Erythroblast (primary cell): ENCODE measurements around the gene GGTLC1.
"Not testable (repeated sequence)": the region's sequence is repeated elsewhere in the genome, so short reads cannot be mapped to it uniquely, and the experiment has no call there.

Source experiments
- DNase-seq, 2 experiments: peaks; one replicate each; lab custom pipeline; 2025; lab: John Stamatoyannopoulos, UW
- GATA1 ChIP-seq: IDR thresholded peaks from 2 replicates; pipeline ENCODE4 v1.6.1; 2011; ENCODE audit warnings: low read depth, mild to moderate bottlenecking, control low read depth, low read length, moderate library complexity
- POLR2A ChIP-seq: IDR thresholded peaks from 2 replicates; pipeline ENCODE4 v1.6.1; 2011; ENCODE audit warnings: mild to moderate bottlenecking, low read length

The GGTLC1 gene

DNA sequence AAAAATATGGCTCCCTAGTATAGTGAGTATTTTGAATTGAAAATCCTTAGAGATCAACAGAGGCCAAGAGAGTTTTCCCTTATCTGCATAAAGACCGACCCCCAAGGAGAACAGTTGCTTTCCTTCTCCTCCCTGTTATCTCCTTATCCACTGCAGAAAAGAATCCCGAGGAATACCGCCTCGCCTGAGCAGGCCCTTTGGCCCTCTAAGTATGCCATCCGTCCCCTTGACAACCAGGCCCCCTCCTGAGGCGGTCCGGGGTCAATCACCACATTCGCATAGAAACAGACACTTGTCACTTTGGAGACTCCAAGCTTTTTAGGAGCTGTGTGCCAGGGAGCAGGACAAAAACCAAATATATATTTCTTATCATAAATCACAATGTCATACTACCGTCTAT lies 15.9 kb upstream of the GGTLC1 start:
- DNase-seq: no peak
- TF ChIP-seq GATA1: no peak
- no peak for TF ChIP-seq POLR2A

- DNase-seq: no peak
These were observed 14.3 kb upstream of the GGTLC1 start for GRCh38 chr20:24002896-24003295.

GRCh38 chr20:24001712-24002405 lies 13.3 kb upstream of the GGTLC1 start:
- TF ChIP-seq POLR2A: no peak
- TF ChIP-seq GATA1: no peak
- DNase-seq: no peak

More at GRCh38 chr20:24002896-24003295, 14.3 kb upstream of the GGTLC1 start:
- TF ChIP-seq POLR2A (no peak), GATA1 (no peak)

GRCh38 chr20:23998844-23999243 lies 10.3 kb upstream of the GGTLC1 start:
- no peak for DNase-seq
- TF ChIP-seq GATA1 (no peak), POLR2A (no peak)

- DNase-seq: no peak
- no peak for TF ChIP-seq GATA1
- no peak for TF ChIP-seq POLR2A
These were observed 9.8 kb upstream of the GGTLC1 start for GRCh38 chr20:23998392-23998791.

- DNase-seq: peak; percentile 53 to 78
- TF ChIP-seq GATA1: no peak
- no peak for TF ChIP-seq POLR2A
These were observed 7.5 kb upstream of the GGTLC1 start for GRCh38 chr20:23995905-23996666.

DNA sequence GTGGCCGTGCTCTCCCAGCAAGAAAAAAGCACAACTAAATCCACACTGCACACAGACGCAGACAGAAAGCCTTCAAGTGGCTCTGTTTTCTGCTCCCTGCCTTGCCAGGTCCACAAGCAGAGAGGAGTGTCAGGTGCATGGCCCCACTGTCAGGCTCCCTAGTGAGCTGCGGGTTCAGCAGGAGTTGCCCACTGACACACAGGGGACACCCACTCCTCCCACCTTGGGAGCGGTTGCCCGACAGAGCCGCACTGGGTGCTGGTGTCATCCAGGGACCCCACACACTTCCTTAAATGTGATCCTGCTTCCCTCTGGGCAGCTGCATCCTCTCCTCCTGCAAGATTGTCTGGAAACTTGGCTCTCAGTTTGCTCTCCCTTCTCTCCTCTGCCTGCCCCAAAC lies 6.7 kb upstream of the GGTLC1 start:
- not testable (repeated sequence) for DNase-seq

- not testable (repeated sequence) for DNase-seq
These were observed 5.5 kb upstream of the GGTLC1 start for GRCh38 chr20:23994001-23994633.

DNA sequence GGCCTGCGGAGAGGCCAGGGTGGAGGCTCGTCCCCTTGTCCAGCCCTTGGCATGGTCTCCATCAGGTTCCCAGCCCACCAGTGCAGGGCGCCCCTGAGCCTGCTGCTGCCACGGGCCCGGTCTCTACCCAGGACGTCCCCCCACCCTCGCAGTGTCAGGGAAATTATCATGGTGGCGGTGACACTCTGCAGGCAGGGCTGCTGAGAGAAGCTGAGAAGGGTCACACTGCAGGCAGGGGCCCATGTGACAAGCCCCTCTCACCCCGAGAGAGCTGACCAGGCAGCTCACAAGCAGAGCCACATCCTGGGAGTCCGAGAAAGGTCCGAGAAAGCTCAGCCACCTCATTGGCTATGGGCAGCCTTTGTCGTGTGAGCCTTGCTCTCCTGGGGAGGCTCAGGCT lies 4.9 kb upstream of the GGTLC1 start:
- not testable (repeated sequence) for DNase-seq

GRCh38 chr20:23990296-23990695 lies 1.7 kb upstream of the GGTLC1 start:
- DNase-seq: not testable (repeated sequence)

GRCh38 chr20:23988966-23989365 lies 387 bp upstream of the GGTLC1 start:
- DNase-seq: not testable (repeated sequence)

- DNase-seq: not testable (repeated sequence)
These were observed 1.9 kb downstream of the GGTLC1 start for GRCh38 chr20:23986716-23987115.

- DNase-seq: not testable (repeated sequence)
These were observed 2.3 kb downstream of the GGTLC1 start for GRCh38 chr20:23986310-23986709.

DNA sequence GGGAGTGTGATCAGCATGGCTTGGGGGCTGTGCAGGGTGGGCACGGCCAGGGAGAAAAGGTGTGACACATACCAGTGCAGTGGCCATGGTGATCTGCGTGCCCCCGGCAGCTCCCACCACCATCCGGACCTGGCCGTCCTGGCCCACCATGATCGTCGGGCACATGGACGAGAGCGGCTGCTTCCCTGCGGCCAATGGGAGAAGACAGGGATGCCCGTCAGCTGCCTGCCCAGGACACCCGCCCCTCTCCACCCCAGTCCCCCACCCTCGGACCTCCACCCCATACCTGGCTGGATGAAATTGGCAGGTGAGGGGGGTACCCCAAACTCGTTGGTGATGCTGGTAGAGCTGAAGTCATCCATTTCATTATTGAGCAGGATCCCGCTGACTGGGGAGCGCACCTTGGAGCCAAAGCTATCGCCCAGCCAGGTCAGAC lies 2.8 kb downstream of the GGTLC1 start:
- not testable (repeated sequence) for DNase-seq

- DNase-seq: not testable (repeated sequence)
These were observed 3.4 kb downstream of the GGTLC1 start for GRCh38 chr20:23985066-23985789.

DNA sequence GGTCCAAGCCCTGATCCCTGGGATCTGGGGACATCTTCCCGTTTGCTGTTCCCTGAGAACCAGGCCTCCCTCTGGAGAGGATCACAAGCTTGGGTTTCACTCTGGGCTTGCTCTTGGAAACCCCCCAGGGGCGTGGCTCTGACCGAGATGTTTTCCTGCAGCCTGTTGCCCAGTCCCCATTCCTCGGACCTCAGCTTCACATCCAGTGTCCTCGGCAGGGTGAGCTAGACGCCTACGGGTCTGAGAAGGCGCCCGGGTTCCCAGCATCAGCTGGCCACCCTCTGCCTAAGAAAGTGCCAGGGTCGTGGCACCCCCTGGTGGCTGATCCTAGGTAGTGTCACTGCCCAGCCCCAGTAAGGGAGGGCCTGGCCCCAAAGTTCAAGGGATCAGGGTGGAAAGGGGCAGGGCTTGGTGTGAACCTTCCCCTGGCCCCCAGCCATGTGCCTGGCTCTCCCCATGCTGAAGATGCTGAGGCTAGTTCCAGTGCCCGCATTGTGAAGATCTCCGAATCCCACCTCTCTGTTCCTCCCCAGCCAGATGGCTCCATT lies 4.0 kb downstream of the GGTLC1 start:
- DNase-seq: not testable (repeated sequence)

DNA sequence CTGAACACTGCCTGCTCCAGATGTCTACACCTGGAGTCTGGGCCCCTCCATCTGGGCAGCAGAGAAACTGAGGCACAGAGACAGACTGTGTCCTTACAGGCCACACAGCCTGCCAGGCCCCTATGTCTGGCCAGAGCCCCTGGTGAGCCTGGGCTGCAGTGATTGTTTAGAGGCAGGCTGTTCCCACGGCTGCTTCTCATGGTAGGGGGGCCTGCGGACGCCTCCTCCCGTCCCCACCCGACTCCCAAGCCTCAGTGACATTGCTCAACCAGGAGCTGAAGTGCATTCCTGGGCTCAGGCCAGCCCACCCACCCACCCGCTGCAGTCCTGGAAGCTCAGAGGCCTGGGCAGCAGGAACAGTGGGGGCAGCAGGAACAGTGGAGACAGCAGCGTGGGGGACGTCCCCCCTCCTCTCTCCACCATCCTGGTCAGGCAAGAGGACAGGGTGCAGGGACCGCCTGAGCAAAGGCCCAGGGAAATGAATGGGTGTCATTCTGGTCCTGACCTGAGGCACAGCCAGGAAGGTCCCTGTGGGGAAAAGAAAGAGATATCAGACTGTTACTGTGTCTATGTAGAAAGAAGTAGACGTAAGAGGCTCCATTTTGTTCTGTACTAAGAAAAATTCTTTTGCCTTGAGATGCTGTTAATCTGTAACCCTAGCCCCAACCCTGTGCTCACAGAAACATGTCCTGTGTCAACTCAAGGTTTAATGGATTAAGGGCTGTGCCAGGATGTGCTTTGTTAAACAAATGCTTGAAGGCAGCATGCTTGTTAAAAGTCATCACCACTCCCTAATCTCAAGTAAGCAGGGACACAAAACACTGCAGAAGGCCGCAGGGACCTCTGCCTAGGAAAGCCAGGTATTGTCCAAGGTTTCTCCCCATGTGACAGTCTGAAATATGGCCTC lies 6.2 kb downstream of the GGTLC1 start:
- not testable (repeated sequence) for DNase-seq

- not testable (repeated sequence) for DNase-seq
These were observed 7.1 kb downstream of the GGTLC1 start for GRCh38 chr20:23981526-23981925.

GRCh38 chr20:23981014-23981413 lies 7.6 kb downstream of the GGTLC1 start:
- DNase-seq: not testable (repeated sequence)
